K562 (cell line): Measurements from ENCODE around the gene PPP1R9B. TPM values are rescaled to one million over a fixed set of nuclear protein-coding genes. Genes with fewer than 3 reads are reported as not detected.

Experiments
- ATAC-seq: fragments of 200-7000 bp; cut with Tn5 transposase; 3 replicates; pipeline ENCODE4 v1.9.1; 2020; ENCODE audit warnings: moderate library complexity
- BruUV-seq: library from RNA; stranded (reverse); fragments of 400-500 nt; replicated peaks from 2 replicates; lab custom pipeline; 2021; lab: Mats Ljungman, UMichigan
- CTCF ChIA-PET: fragments of 300-600 bp; formaldehyde crosslinking; extraction: SDS; loops from one replicate; lab custom pipeline; 2021; ENCODE audit warnings: low intra/inter-chr PET ratio; lab: Yijun Ruan, JAX
- POLR2A ChIA-PET: fragments of 300-600, 350-650 bp; sonication (Branson Sonifier 250); formaldehyde crosslinking; extraction: SDS; loops from one replicate; lab custom pipeline; 2021; ENCODE audit warnings: antibody characterized with exemption, inconsistent platforms; lab: Yijun Ruan, JAX
- DNase-seq, 4 experiments: peaks; one replicate each; pipeline versions ENCODE4 v3.0.0 to v3.0.0-alpha.2; 2011 to 2018; ENCODE audit warnings: low spot score in 3 of 4, mixed read lengths in 3 of 4; ENCODE audit errors: extremely low read depth in 1 of 4
- FAIRE-seq: peaks from 2 replicates; lab custom pipeline; 2011; peaks lifted over from hg19 to GRCh38; lab: Jason Lieb, UNC
- H2AFZ ChIP-seq: 2 replicates; pipeline ENCODE4 v1.6.0; 2011; ENCODE audit warnings: low read depth, low read length, control low read depth, inconsistent platforms
- H3K27ac ChIP-seq: fragments of 200-600 bp; 3 replicates; pipeline ENCODE4 v1.8.0; 2011; ENCODE audit warnings: low read depth, mild to moderate bottlenecking, control low read depth, inconsistent platforms, low read length, moderate library complexity, mixed read lengths; ENCODE audit errors: extremely low read depth
- H3K27me3 ChIP-seq, 2 experiments: fragments of 300-600 bp in 1 of 2; 2 replicates in 1 of 2; 3 replicates in 1 of 2; pipeline versions ENCODE4 v1.6.0 to v1.8.0; 2011; ENCODE audit warnings: inconsistent platforms in 2 of 2, low read length in 2 of 2, mild to moderate bottlenecking in 1 of 2, mixed read lengths in 1 of 2, moderate library complexity in 1 of 2; ENCODE audit not compliant: control insufficient read depth in 2 of 2, insufficient read depth in 2 of 2
- H3K36me3 ChIP-seq: fragments of 300-600 bp; 3 replicates; pipeline ENCODE4 v1.8.0; 2011; ENCODE audit warnings: mild to moderate bottlenecking, low read length, inconsistent platforms; ENCODE audit not compliant: control insufficient read depth, insufficient read depth
- H3K4me1 ChIP-seq, 2 experiments: fragments of 200-600 bp in 1 of 2; replicated peaks in 1 of 2; 2 replicates in 1 of 2; 3 replicates in 1 of 2; pipeline versions ENCODE4 v1.5.1 to v1.8.0; 2011; ENCODE audit warnings: inconsistent platforms in 2 of 2, low read length in 2 of 2, mild to moderate bottlenecking in 1 of 2, mixed read lengths in 1 of 2, moderate library complexity in 1 of 2; ENCODE audit not compliant: control insufficient read depth in 2 of 2, insufficient read depth in 2 of 2
- H3K4me2 ChIP-seq: 2 replicates; pipeline ENCODE4 v1.6.1; 2011; ENCODE audit warnings: low read length, control low read depth, inconsistent platforms, mixed read lengths; ENCODE audit not compliant: insufficient read depth
- H3K4me3 ChIP-seq: fragments of 200-600 bp; sonication (generic), shearing (Covaris generic); 2 replicates; pipeline ENCODE4 v1.5.1; 2016; ENCODE audit warnings: control low read depth, inconsistent platforms
- H3K79me2 ChIP-seq: fragments of 200-600 bp; 3 replicates; pipeline ENCODE4 v1.8.0; 2011; ENCODE audit warnings: low read length, inconsistent platforms; ENCODE audit not compliant: control insufficient read depth, insufficient read depth
- H3K9ac ChIP-seq, 2 experiments: 2 replicates each; pipeline versions ENCODE4 v1.6.0 to v1.6.1; 2011; ENCODE audit warnings: low read depth in 2 of 2, low read length in 2 of 2, control low read depth in 1 of 2, inconsistent platforms in 1 of 2, mild to moderate bottlenecking in 1 of 2, mixed read lengths in 1 of 2; ENCODE audit not compliant: insufficient read depth in 1 of 2
- H3K9me1 ChIP-seq: one replicate; pipeline ENCODE4 v1.6.0; 2011; ENCODE audit warnings: inconsistent platforms, mild to moderate bottlenecking, low read length, moderate library complexity; ENCODE audit not compliant: control insufficient read depth, insufficient read depth
- H3K9me3 ChIP-seq: replicated peaks from 2 replicates; pipeline ENCODE4 v1.5.1; 2011; ENCODE audit warnings: low read depth, low read length, inconsistent platforms; ENCODE audit not compliant: control insufficient read depth, insufficient read depth
- H4K20me1 ChIP-seq: replicated peaks from 2 replicates; pipeline ENCODE4 v1.6.1; 2011; ENCODE audit warnings: low read length, inconsistent platforms, mixed read lengths; ENCODE audit not compliant: control insufficient read depth, insufficient read depth
- CTBP1 ChIP-seq: fragments of 450-650 bp; IDR thresholded peaks from 2 replicates; pipeline ENCODE4 v1.6.1; 2016; ENCODE audit warnings: borderline replicate concordance
- FOXJ3 ChIP-seq: sonication (generic); formaldehyde crosslinking; IDR thresholded peaks from 2 replicates; pipeline ENCODE4 v1.4.0; 2020; ENCODE audit warnings: mild to moderate bottlenecking, missing genetic modification reagents
- GABPB2 ChIP-seq: fragments of 250-450 bp; sonication (Bioruptor Pico); conservative IDR thresholded peaks from 2 replicates; pipeline ENCODE4 v1.5.1; 2021; ENCODE audit warnings: mild to moderate bottlenecking
- HDAC2 ChIP-seq: fragments of 450-650 bp; IDR thresholded peaks from 2 replicates; pipeline ENCODE4 v1.6.1; 2016; ENCODE audit warnings: mild to moderate bottlenecking
- KDM1A ChIP-seq, 2 experiments: fragments of 450-650 bp; IDR thresholded peaks; 2 replicates each; pipeline ENCODE4 v1.6.1; 2016; ENCODE audit warnings: mild to moderate bottlenecking in 2 of 2
- RCOR1 ChIP-seq, 2 experiments: IDR thresholded peaks; 2 replicates each; pipeline ENCODE4 v1.6.1; 2012; ENCODE audit warnings: low read depth in 2 of 2, low read length in 2 of 2, borderline replicate concordance in 1 of 2, improper control_type of control experiment in 1 of 2
- RFX1 ChIP-seq: fragments of 450-650 bp; IDR thresholded peaks from 2 replicates; pipeline ENCODE4 v1.6.1; 2016; ENCODE audit warnings: mild to moderate bottlenecking, moderate library complexity
- RREB1 ChIP-seq: fragments of 250-450 bp; sonication (Bioruptor Pico); IDR thresholded peaks from 2 replicates; pipeline ENCODE4 v1.4.0; 2020
- SREBF2 ChIP-seq: sonication (generic); formaldehyde crosslinking; IDR thresholded peaks from 2 replicates; pipeline ENCODE4 v1.4.0; 2020; ENCODE audit warnings: mild to moderate bottlenecking, missing genetic modification reagents
- WGBS: fragments of 100-300 bp; shearing (Covaris generic); methylation state at CpG from one replicate; pipeline ENCODE4 v1.1.6; 2016; ENCODE audit warnings: low coverage, mixed read lengths; ENCODE audit not compliant: insufficient coverage; ENCODE audit errors: missing lambda C conversion rate; 5-methylcytosine and 5-hydroxymethylcytosine counted together
- in situ Hi-C: fragments of 300-500 bp; cut with MboI; formaldehyde crosslinking; loops from 4 replicates; pipeline ENCODE4 v1.15.0; 2018; ENCODE audit warnings: inconsistent platforms, mixed read lengths
- intact Hi-C: fragments of 100-400 bp; cut with micrococcal nuclease; formaldehyde crosslinking; loops from 2 replicates; pipeline ENCODE4 v1.14.2; 2022
- polyA plus RNA-seq, 8 experiments: library from polyadenylated mRNA; depleted of rRNA in 4 of 8; stranded (reverse) in 5 of 8; unstranded in 3 of 8; fragments of >200 nt; fragmentation: Nextera tagmentation in 2 of 8; fragmentation: Illumina TruSeq in 1 of 8; extraction: Ambion mirVana in 2 of 8; extraction: Trizol in 1 of 8; gene quantifications; 2 replicates each; pipeline versions ENCODE4 v1.2.1 to v1.2.3, GENCODE V29; 2011 to 2014; ENCODE audit warnings: inconsistent platforms in 1 of 8, missing spikeins in 1 of 8
- total RNA-seq, 7 experiments: library from RNA; depleted of rRNA in 6 of 7; stranded (reverse); fragments of >200 nt in 6 of 7; fragmentation: Illumina TruSeq in 2 of 7; extraction: Trizol in 2 of 7; gene quantifications; 2 replicates each; pipeline versions ENCODE4 v1.2.1 to v1.2.3, GENCODE V29; 2011 to 2021; ENCODE audit warnings: low replicate concordance in 1 of 7
- TF ChIP-seq, protein P1 (sequence below): sonication (generic); formaldehyde crosslinking; IDR thresholded peaks from 2 replicates; pipeline ENCODE4 v1.8.1; 2023; ENCODE audit warnings: mild to moderate bottlenecking, missing genetic modification reagents

Gene PPP1R9B
- total and polyA plus RNA-seq, 9 of the 15 experiments (the other 6 are each of a cell fraction or from before 2014, with no cell fraction given) = 0.10 to 63.5 (median 24.7) TPM

DNA sequence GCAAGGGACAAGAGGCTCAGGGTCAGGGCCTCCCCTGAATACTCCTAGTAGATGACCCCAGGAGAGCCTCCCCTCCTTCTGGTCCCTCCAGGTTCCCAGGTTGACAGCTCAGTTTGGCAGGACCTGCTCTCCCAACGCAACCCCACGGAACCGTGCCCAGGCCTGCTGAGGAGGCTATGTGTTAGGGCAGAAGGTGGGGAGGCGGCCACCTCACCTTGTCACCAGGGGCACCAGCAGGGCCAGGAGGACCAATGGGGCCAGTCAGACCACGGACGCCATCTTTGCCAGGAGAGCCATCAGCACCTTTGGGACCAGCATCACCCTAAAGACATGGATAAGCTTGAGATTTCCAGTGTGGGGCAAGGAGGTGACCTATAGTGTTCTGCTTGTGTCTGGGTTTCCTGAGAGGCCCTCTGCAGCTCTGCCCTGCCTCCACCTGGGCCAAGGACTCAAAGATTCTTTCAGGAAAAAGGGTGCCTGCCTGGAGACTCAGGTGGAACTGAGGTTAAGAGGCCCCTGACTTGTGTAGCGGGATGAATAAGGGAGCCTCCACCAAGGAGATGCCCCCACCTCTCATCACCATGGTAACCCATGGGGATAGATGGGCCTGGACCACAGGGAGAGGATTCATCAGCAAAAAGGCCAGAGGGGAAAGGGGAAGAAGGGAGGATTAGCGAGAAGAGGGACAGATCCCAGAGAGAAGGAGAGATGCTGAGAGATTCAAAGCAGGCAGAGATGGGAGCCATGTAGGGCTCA lies 40.3 kb upstream of the PPP1R9B start:
- TF ChIP-seq RFX1 (peak; percentile 89), RREB1 (CRISPR knock-in tag) (peak; percentile 75; the same call in 1 of the 2 replicates), CTBP1 (peak; percentile 94), FOXJ3 (no peak), KDM1A (IDR thresholded peaks at IDR 0.05) (peak; percentile 69 to 72; a peak in 2 of 4 replicates), SREBF2 (CRISPR knock-in tag) (no peak), RCOR1 (IDR thresholded peaks at IDR 0.05; ENCODE audit: borderline replicate concordance in 1 of 2, low read depth in 2 of 2, low read length in 2 of 2) (peak in 1 of 2 experiments; percentile 74; a peak in 1 of 4 replicates), HDAC2 (peak; percentile 56; the same call in 1 of the 2 replicates), GABPB2 (no peak)
- TF ChIP-seq, protein P1, sequence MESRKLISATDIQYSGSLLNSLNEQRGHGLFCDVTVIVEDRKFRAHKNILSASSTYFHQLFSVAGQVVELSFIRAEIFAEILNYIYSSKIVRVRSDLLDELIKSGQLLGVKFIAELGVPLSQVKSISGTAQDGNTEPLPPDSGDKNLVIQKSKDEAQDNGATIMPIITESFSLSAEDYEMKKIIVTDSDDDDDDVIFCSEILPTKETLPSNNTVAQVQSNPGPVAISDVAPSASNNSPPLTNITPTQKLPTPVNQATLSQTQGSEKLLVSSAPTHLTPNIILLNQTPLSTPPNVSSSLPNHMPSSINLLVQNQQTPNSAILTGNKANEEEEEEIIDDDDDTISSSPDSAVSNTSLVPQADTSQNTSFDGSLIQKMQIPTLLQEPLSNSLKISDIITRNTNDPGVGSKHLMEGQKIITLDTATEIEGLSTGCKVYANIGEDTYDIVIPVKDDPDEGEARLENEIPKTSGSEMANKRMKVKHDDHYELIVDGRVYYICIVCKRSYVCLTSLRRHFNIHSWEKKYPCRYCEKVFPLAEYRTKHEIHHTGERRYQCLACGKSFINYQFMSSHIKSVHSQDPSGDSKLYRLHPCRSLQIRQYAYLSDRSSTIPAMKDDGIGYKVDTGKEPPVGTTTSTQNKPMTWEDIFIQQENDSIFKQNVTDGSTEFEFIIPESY (CRISPR knock-in tag) = no peak
- Histone ChIP-seq H3K27ac (no peak overlapping the region), H3K27me3 (peaks cover 61 to 98% of the 10 kb centered on the region in 2 experiments), H4K20me1 (peaks cover 7% of the 10 kb centered on the region; the same call in 1 of the 2 replicates), H3K4me1 (peaks cover 0 to 2% of the 10 kb centered on the region in 2 experiments; a peak in 1 of 5 replicates), H3K9ac (no peak overlapping the region), H3K9me3 (no peaks in the 10 kb centered on the region), H3K4me2 (no peak overlapping the region), H3K79me2 (no peaks in the 10 kb centered on the region), H2AFZ (no peak overlapping the region), H3K36me3 (no peaks in the 10 kb centered on the region), H3K9me1 (no peaks in the 10 kb centered on the region), H3K4me3 (no peak overlapping the region)
- DNase-seq (no peak), FAIRE-seq (no peak), ATAC-seq (no peak)
- no TSS peak for BruUV-seq
- in situ Hi-C loops = no loop called here
- CTCF ChIA-PET = no interaction called here
- 1% methylated on average over 8 of the region's 8 CpGs for WGBS
- intact Hi-C loops = no loop called here
- POLR2A ChIA-PET = interaction anchor here (0.6 kb wide), 2 partner anchors 115 to 351 kb away, joined by 3 read pairs; no protein-coding TSS in a partner anchor
